HepG2 (cell line): Measurements from ENCODE around the gene TAOK3. TPM values are rescaled to one million over a fixed set of nuclear protein-coding genes. Genes with fewer than 3 reads are reported as not detected.

Experiments used
- ARNT2 ChIP-seq: sonication (generic); formaldehyde crosslinking; IDR thresholded peaks from 2 replicates; pipeline ENCODE4 v1.8.0; 2022; ENCODE audit warnings: mild to moderate bottlenecking, low read depth, missing genetic modification reagents, moderate library complexity
- GATAD1 ChIP-seq: IDR thresholded peaks from 2 replicates; pipeline ENCODE4 v1.6.1; 2016; ENCODE audit warnings: missing genetic modification reagents, missing compliant biosample characterization
- HNRNPK ChIP-seq: fragments of 200-400 bp; formaldehyde crosslinking; IDR thresholded peaks from 2 replicates; pipeline ENCODE4 v1.6.1; 2018; ENCODE audit warnings: low read length, low read depth, moderate library complexity, mild to moderate bottlenecking; ENCODE audit not compliant: poor library complexity, severe bottlenecking
- SRSF1 ChIP-seq: fragments of 200-400 bp; formaldehyde crosslinking; optimal IDR thresholded peaks from 2 replicates; pipeline ENCODE3; 2017; ENCODE audit warnings: mild to moderate bottlenecking, low read depth, low read length, moderate library complexity
- TCF7 ChIP-seq: sonication (generic); IDR thresholded peaks from 2 replicates; pipeline ENCODE4 v1.6.1; 2016; ENCODE audit warnings: antibody characterized with exemption, low read depth
- TCF7L2 ChIP-seq: IDR thresholded peaks from 2 replicates; pipeline ENCODE4 v1.6.1; 2011; ENCODE audit warnings: mild to moderate bottlenecking, low read depth, low read length, moderate library complexity
- ZNF598 ChIP-seq: sonication (generic); formaldehyde crosslinking; IDR thresholded peaks from 2 replicates; pipeline ENCODE4 v1.5.1; 2020; ENCODE audit warnings: mild to moderate bottlenecking, missing genetic modification reagents, borderline replicate concordance
- ZNF605 ChIP-seq: sonication (generic); formaldehyde crosslinking; IDR thresholded peaks from 2 replicates; pipeline ENCODE4 v1.8.0; 2022; ENCODE audit warnings: mild to moderate bottlenecking, missing genetic modification reagents
- polyA plus RNA-seq, 8 experiments: library from polyadenylated mRNA; depleted of rRNA in 3 of 8; stranded (reverse) in 7 of 8; unstranded in 1 of 8; fragments of >200 nt; fragmentation: Illumina TruSeq in 4 of 8; extraction: Trizol in 4 of 8; gene quantifications; 2 replicates each; pipeline versions ENCODE4 v1.2.1 to v1.2.3, GENCODE V29; 2011 to 2016; ENCODE audit warnings: low read depth in 4 of 8, missing spikeins in 1 of 8, mixed read lengths in 1 of 8; ENCODE audit not compliant: insufficient read depth in 1 of 8
- total RNA-seq, 5 experiments: library from RNA; depleted of rRNA; stranded (reverse); fragments of >200 nt; fragmentation: Illumina TruSeq; extraction: Trizol; gene quantifications; 2 replicates each; pipeline ENCODE4 v1.2.3, GENCODE V29; 2016; ENCODE audit warnings: low read depth in 1 of 5
- TF ChIP-seq, protein P1 (sequence below): IDR thresholded peaks from 2 replicates; pipeline ENCODE4 v1.6.1; 2016; ENCODE audit warnings: control low read depth
- TF ChIP-seq, protein P2 (sequence below): sonication (generic); formaldehyde crosslinking; IDR thresholded peaks from 2 replicates; pipeline ENCODE4 v1.5.1; 2020; ENCODE audit warnings: mild to moderate bottlenecking, moderate library complexity, missing genetic modification reagents
- TF ChIP-seq, protein P3 (sequence below): sonication (generic); formaldehyde crosslinking; IDR thresholded peaks from 2 replicates; pipeline ENCODE4 v1.4.0; 2020; ENCODE audit warnings: missing genetic modification reagents, mild to moderate bottlenecking, borderline replicate concordance
- TF ChIP-seq, protein P4 (sequence below): sonication (generic); formaldehyde crosslinking; IDR thresholded peaks from 2 replicates; pipeline ENCODE4 v1.9.0; 2021; ENCODE audit warnings: missing genetic modification reagents, mild to moderate bottlenecking, borderline replicate concordance
- TF ChIP-seq, protein P5 (sequence below): sonication (generic); formaldehyde crosslinking; IDR thresholded peaks from 2 replicates; pipeline ENCODE4 v1.4.0; 2020; ENCODE audit warnings: missing genetic modification reagents, borderline replicate concordance
- TF ChIP-seq, protein P6 (sequence below): sonication (generic); formaldehyde crosslinking; IDR thresholded peaks from 2 replicates; pipeline ENCODE4 v1.4.0; 2020; ENCODE audit warnings: mild to moderate bottlenecking, missing genetic modification reagents

The TAOK3 gene
- total and polyA plus RNA-seq, 2 of the 13 experiments (the other 11 are each of a cell fraction or from before 2014, with no cell fraction given) = 10.4 to 12.3 TPM

DNA sequence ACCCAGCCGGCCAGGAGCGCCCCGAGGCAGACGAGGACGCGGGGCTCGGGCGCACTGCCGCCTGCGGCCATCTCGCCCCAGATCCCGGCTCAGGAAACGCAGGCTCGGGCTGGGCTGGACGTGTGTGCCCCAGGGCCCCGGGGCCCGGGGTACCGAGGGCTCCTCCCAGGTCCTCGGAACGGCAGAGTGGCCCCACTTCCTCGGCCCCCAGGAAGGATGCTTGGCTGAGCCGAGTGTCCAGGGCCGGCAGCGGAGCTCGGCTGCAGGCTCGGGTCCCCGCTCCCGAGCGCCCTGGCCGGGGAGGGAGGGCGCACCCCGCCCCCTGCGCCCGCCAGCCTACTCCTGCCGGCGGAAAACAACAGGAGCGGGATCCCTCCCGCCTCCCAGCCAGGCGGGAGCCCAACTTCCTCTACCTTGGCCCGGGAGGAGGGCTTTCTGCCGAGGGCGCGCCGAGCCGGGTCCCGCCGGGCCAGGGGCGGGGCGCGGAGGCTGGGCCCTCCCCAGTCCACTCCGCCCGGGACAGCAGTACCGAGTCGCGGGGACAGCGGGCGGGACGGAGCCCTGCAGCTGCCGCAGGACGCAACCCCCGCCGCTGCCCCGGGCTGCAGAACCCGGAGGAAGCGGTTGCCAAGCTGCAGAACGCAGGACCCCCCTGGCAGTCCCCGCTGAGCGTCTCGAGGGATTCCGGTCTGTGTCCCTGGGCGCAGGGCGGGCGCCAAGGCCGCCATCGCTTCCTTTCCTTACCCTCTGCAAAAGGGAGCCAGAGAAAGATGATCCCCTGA, 268.9 kb downstream of the TAOK3 start, which contains the start of gene VSIG10 (continued):
- TF ChIP-seq, protein P1, sequence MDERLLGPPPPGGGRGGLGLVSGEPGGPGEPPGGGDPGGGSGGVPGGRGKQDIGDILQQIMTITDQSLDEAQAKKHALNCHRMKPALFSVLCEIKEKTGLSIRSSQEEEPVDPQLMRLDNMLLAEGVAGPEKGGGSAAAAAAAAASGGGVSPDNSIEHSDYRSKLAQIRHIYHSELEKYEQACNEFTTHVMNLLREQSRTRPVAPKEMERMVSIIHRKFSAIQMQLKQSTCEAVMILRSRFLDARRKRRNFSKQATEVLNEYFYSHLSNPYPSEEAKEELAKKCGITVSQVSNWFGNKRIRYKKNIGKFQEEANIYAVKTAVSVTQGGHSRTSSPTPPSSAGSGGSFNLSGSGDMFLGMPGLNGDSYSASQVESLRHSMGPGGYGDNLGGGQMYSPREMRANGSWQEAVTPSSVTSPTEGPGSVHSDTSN = no peak
- TF ChIP-seq, protein P2, sequence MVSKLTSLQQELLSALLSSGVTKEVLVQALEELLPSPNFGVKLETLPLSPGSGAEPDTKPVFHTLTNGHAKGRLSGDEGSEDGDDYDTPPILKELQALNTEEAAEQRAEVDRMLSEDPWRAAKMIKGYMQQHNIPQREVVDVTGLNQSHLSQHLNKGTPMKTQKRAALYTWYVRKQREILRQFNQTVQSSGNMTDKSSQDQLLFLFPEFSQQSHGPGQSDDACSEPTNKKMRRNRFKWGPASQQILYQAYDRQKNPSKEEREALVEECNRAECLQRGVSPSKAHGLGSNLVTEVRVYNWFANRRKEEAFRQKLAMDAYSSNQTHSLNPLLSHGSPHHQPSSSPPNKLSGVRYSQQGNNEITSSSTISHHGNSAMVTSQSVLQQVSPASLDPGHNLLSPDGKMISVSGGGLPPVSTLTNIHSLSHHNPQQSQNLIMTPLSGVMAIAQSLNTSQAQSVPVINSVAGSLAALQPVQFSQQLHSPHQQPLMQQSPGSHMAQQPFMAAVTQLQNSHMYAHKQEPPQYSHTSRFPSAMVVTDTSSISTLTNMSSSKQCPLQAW = no peak
- no peak for TF ChIP-seq TCF7
- no peak; the same call in 1 of the 2 replicates for TF ChIP-seq ARNT2 (CRISPR knock-in tag)
- TF ChIP-seq, protein P3, sequence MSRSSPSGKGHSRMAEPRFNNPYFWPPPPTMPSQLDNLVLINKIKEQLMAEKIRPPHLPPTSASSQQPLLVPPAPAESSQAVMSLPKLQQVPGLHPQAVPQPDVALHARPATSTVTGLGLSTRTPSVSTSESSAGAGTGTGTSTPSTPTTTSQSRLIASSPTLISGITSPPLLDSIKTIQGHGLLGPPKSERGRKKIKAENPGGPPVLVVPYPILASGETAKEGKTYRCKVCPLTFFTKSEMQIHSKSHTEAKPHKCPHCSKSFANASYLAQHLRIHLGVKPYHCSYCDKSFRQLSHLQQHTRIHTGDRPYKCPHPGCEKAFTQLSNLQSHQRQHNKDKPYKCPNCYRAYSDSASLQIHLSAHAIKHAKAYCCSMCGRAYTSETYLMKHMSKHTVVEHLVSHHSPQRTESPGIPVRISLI (CRISPR knock-in tag) = no peak
- no peak for TF ChIP-seq GATAD1 (CRISPR knock-in tag)
- TF ChIP-seq TCF7L2 = no peak
- no peak for TF ChIP-seq ZNF598
- TF ChIP-seq SRSF1 = no peak
- TF ChIP-seq, protein P4, sequence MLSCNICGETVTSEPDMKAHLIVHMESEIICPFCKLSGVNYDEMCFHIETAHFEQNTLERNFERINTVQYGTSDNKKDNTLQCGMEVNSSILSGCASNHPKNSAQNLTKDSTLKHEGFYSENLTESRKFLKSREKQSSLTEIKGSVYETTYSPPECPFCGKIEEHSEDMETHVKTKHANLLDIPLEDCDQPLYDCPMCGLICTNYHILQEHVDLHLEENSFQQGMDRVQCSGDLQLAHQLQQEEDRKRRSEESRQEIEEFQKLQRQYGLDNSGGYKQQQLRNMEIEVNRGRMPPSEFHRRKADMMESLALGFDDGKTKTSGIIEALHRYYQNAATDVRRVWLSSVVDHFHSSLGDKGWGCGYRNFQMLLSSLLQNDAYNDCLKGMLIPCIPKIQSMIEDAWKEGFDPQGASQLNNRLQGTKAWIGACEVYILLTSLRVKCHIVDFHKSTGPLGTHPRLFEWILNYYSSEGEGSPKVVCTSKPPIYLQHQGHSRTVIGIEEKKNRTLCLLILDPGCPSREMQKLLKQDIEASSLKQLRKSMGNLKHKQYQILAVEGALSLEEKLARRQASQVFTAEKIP (CRISPR knock-in tag) = 0 out of 2 replicates have a peak, but pooled peaks have one; percentile 72
- 0 out of 2 replicates have a peak, but pooled peaks have one; percentile 4 for TF ChIP-seq ZNF605
- TF ChIP-seq HNRNPK = no peak
- TF ChIP-seq, protein P5, sequence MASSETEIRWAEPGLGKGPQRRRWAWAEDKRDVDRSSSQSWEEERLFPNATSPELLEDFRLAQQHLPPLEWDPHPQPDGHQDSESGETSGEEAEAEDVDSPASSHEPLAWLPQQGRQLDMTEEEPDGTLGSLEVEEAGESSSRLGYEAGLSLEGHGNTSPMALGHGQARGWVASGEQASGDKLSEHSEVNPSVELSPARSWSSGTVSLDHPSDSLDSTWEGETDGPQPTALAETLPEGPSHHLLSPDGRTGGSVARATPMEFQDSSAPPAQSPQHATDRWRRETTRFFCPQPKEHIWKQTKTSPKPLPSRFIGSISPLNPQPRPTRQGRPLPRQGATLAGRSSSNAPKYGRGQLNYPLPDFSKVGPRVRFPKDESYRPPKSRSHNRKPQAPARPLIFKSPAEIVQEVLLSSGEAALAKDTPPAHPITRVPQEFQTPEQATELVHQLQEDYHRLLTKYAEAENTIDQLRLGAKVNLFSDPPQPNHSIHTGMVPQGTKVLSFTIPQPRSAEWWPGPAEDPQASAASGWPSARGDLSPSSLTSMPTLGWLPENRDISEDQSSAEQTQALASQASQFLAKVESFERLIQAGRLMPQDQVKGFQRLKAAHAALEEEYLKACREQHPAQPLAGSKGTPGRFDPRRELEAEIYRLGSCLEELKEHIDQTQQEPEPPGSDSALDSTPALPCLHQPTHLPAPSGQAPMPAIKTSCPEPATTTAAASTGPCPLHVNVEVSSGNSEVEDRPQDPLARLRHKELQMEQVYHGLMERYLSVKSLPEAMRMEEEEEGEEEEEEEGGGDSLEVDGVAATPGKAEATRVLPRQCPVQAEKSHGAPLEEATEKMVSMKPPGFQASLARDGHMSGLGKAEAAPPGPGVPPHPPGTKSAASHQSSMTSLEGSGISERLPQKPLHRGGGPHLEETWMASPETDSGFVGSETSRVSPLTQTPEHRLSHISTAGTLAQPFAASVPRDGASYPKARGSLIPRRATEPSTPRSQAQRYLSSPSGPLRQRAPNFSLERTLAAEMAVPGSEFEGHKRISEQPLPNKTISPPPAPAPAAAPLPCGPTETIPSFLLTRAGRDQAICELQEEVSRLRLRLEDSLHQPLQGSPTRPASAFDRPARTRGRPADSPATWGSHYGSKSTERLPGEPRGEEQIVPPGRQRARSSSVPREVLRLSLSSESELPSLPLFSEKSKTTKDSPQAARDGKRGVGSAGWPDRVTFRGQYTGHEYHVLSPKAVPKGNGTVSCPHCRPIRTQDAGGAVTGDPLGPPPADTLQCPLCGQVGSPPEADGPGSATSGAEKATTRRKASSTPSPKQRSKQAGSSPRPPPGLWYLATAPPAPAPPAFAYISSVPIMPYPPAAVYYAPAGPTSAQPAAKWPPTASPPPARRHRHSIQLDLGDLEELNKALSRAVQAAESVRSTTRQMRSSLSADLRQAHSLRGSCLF (CRISPR knock-in tag) = no peak
- TF ChIP-seq, protein P6, sequence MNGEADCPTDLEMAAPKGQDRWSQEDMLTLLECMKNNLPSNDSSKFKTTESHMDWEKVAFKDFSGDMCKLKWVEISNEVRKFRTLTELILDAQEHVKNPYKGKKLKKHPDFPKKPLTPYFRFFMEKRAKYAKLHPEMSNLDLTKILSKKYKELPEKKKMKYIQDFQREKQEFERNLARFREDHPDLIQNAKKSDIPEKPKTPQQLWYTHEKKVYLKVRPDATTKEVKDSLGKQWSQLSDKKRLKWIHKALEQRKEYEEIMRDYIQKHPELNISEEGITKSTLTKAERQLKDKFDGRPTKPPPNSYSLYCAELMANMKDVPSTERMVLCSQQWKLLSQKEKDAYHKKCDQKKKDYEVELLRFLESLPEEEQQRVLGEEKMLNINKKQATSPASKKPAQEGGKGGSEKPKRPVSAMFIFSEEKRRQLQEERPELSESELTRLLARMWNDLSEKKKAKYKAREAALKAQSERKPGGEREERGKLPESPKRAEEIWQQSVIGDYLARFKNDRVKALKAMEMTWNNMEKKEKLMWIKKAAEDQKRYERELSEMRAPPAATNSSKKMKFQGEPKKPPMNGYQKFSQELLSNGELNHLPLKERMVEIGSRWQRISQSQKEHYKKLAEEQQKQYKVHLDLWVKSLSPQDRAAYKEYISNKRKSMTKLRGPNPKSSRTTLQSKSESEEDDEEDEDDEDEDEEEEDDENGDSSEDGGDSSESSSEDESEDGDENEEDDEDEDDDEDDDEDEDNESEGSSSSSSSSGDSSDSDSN = peak; percentile 96
